Measurements from ENCODE around the gene WWOX. TPM values are rescaled to one million over a fixed set of nuclear protein-coding genes. Genes with fewer than 3 reads are reported as not detected.

The WWOX gene
- total RNA-seq, 1 donor from 2014 or later, result 8.9 TPM

- no peak for DNase-seq
- no peak for TF ChIP-seq CTCF (IDR thresholded peaks at IDR 0.05; ENCODE audit: borderline replicate concordance)
- no peaks in the 10 kb centered on the region for H3K27me3 ChIP-seq (ENCODE audit: low read depth)
- H3K4me1 ChIP-seq, result peaks cover 3% of the 10 kb centered on the region
- no peaks in the 10 kb centered on the region for H3K9me3 ChIP-seq (replicated peaks)
- H3K36me3 ChIP-seq, result no peaks in the 10 kb centered on the region
- H3K4me3 ChIP-seq, result no peak overlapping the region
- H3K27ac ChIP-seq (replicated peaks), result no peak overlapping the region
- intact Hi-C loops (cut with micrococcal nuclease), result no loop called here
These were observed 424.7 kb downstream of the WWOX start for GRCh38 chr16:78524066-78524595.

- H3K36me3 ChIP-seq, result no peaks in the 10 kb centered on the region
- H3K4me1 ChIP-seq, result no peaks in the 10 kb centered on the region
- no peak overlapping the region for H3K4me3 ChIP-seq
- intact Hi-C loops (cut with micrococcal nuclease), result no loop called here
- DNase-seq, result no peak
- TF ChIP-seq CTCF (IDR thresholded peaks at IDR 0.05; ENCODE audit: borderline replicate concordance), result no peak
- H3K27ac ChIP-seq (replicated peaks), result no peak overlapping the region
- H3K27me3 ChIP-seq (ENCODE audit: low read depth), result no peaks in the 10 kb centered on the region
- H3K9me3 ChIP-seq (replicated peaks), result no peaks in the 10 kb centered on the region
These were observed 428.8 kb downstream of the WWOX start for GRCh38 chr16:78528265-78528664.

- Histone ChIP-seq H3K9me3 (replicated peaks) (no peaks in the 10 kb centered on the region), H3K27me3 (ENCODE audit: low read depth) (no peaks in the 10 kb centered on the region), H3K4me1 (no peaks in the 10 kb centered on the region), H3K4me3 (no peak overlapping the region), H3K36me3 (no peaks in the 10 kb centered on the region), H3K27ac (replicated peaks) (no peak overlapping the region)
- TF ChIP-seq CTCF (IDR thresholded peaks at IDR 0.05; ENCODE audit: borderline replicate concordance), result no peak
- no peak for DNase-seq
- intact Hi-C loops (cut with micrococcal nuclease), result no loop called here
These were observed 430.4 kb downstream of the WWOX start for GRCh38 chr16:78529881-78530280.

DNA sequence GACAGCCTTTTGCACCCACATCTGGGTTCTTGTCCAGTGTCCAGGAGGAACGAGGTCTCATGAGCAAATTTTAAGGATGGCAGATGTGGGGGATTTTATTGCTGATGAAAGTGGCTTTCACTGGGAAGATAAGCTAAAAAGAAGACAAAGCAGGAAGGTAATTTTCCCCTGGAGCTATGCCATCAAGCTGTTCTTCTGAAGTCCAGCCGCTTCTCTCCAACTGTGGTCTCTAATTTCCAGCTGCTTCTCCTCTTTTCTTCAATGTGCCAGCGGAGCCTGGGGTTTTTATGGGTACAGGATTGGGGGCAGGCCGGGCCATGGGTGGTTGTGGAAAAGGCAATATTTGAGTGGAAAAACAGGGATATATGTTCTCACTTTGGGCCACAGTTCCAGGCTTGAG lies 430.8 kb downstream of the WWOX start:
- intact Hi-C loops (cut with micrococcal nuclease), result no loop called here
- no peak for DNase-seq
- no peaks in the 10 kb centered on the region for H3K27me3 ChIP-seq (ENCODE audit: low read depth)
- no peaks in the 10 kb centered on the region for H3K9me3 ChIP-seq (replicated peaks)
- TF ChIP-seq CTCF (IDR thresholded peaks at IDR 0.05; ENCODE audit: borderline replicate concordance), result no peak
- no peaks in the 10 kb centered on the region for H3K36me3 ChIP-seq
- H3K27ac ChIP-seq (replicated peaks), result no peak overlapping the region
- no peak overlapping the region for H3K4me3 ChIP-seq
- no peaks in the 10 kb centered on the region for H3K4me1 ChIP-seq

DNA sequence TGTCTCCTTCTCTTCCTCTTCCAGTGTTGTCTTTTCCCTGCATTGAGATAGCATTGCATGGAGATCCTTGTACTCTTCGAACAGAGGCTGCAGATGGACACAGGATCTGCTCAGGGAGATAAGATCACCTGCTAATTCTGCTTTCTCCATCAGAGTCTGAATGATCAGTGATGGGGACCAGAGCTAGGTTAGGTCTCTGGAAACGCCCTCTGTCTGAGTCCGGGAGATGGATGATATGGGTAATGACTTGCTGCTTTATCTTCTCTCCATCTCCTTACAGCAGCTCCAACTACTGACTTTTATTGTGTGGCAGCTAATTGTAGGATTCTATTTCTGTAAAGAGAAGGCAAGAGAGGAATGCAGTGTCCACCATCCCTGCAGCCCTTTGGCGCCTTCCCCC lies 435.6 kb downstream of the WWOX start:
- DNase-seq, result no peak
- Histone ChIP-seq H3K36me3 (no peaks in the 10 kb centered on the region), H3K4me1 (no peaks in the 10 kb centered on the region), H3K27me3 (ENCODE audit: low read depth) (no peaks in the 10 kb centered on the region), H3K9me3 (replicated peaks) (no peaks in the 10 kb centered on the region), H3K27ac (replicated peaks) (no peak overlapping the region), H3K4me3 (no peak overlapping the region)
- intact Hi-C loops (cut with micrococcal nuclease), result no loop called here
- TF ChIP-seq CTCF (IDR thresholded peaks at IDR 0.05; ENCODE audit: borderline replicate concordance), result no peak

GRCh38 chr16:78537511-78537910 lies 438.1 kb downstream of the WWOX start:
- DNase-seq, result no peak
- no peak overlapping the region for H3K4me3 ChIP-seq
- no peaks in the 10 kb centered on the region for H3K4me1 ChIP-seq
- intact Hi-C loops (cut with micrococcal nuclease), result no loop called here
- H3K36me3 ChIP-seq, result no peaks in the 10 kb centered on the region
- TF ChIP-seq CTCF (IDR thresholded peaks at IDR 0.05; ENCODE audit: borderline replicate concordance), result no peak
- no peak overlapping the region for H3K27ac ChIP-seq (replicated peaks)
- H3K9me3 ChIP-seq (replicated peaks), result no peaks in the 10 kb centered on the region
- no peaks in the 10 kb centered on the region for H3K27me3 ChIP-seq (ENCODE audit: low read depth)

Data from left ventricle myocardium inferior (tissue), 1 donor.